Right atrium auricular region (tissue), 2 donors: ENCODE measurements around the gene DBNDD1. TPM values are rescaled to one million over a fixed set of nuclear protein-coding genes. Genes with fewer than 3 reads are reported as not detected.

ENCODE experiments used
- DNase-seq: peaks from one replicate; pipeline ENCODE4 v3.0.0-alpha.2; 2019; ENCODE audit warnings: low spot score
- H3K27ac ChIP-seq, 2 donors: fragments of 200-600 bp; sonication (generic); 1 replicate in 1 of 2; 2 replicates in 1 of 2; pipeline ENCODE4 v1.5.1; 2016 to 2019
- H3K27me3 ChIP-seq, 2 donors: fragments of 200-600 bp; sonication (generic); one replicate each; pipeline versions ENCODE4 v1.5.1 to v1.6.0; 2017 to 2019
- H3K36me3 ChIP-seq: fragments of 200-600 bp; sonication (generic); one replicate; pipeline ENCODE4 v1.5.1; 2016
- H3K4me1 ChIP-seq, 2 donors: fragments of 200-600 bp; sonication (generic); one replicate each; pipeline versions ENCODE4 v1.5.1 to v1.6.0; 2017 to 2019
- H3K4me3 ChIP-seq, 2 donors: fragments of 200-600 bp; sonication (generic); 1 replicate in 1 of 2; 2 replicates in 1 of 2; pipeline ENCODE4 v1.5.1; 2017 to 2019; ENCODE audit warnings: mild to moderate bottlenecking in 1 of 2, moderate library complexity in 1 of 2
- H3K9me3 ChIP-seq, 2 donors: fragments of 200-600 bp; sonication (generic); one replicate each; pipeline ENCODE4 v1.5.1; 2019
- total RNA-seq, 2 donors: library from RNA; depleted of rRNA; stranded (reverse); fragments of >200 nt; gene quantifications; one replicate each; pipeline ENCODE4 v1.1.0, GENCODE V29; 2016
- TF ChIP-seq, protein P1 (sequence below), 2 donors: fragments of 200-600 bp; sonication (generic); IDR thresholded peaks; one replicate each; pipeline ENCODE4 v1.5.1; 2019; ENCODE audit warnings: antibody characterized with exemption in 2 of 2

DBNDD1 gene
- total RNA-seq, 2 donors from 2014 or later = 2.9 to 6.2 TPM

DNA sequence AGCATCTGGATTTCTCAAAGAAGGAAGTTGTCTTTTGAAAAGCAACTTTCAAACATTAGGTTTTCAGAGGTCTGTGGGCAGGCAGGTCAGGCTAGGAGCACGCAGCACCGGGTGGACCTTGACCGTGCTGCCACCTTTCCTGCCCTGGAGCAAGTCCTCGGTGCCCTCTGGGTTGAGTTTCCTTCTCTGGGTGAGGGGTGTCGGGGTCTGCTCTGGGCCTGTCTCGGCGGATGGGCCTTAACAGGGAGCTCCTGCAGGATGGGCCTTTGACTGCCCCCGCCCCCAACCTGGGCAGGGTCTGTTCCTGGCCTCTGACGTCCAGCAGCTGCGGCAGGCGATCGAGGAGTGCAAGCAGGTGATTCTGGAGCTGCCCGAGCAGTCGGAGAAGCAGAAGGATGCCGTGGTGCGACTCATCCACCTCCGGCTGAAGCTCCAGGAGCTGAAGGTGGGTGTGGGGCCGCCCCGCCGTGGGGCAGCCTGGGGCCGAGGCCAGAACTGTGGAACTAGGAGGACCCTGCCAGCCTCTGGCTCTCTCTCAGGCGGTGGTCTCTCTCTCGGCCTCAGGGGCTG lies 62.0 kb downstream of the DBNDD1 start:
- Histone ChIP-seq H3K9me3 (no peaks in the 10 kb centered on the region), H3K27ac (no peak overlapping the region), H3K4me3 (peak overlapping the region in 1 of 2 donors; percentile 10), H3K36me3 (peaks cover 34% of the 10 kb centered on the region), H3K4me1 (no peaks in the 10 kb centered on the region), H3K27me3 (no peaks in the 10 kb centered on the region)
- DNase-seq = no peak
- TF ChIP-seq, protein P1, sequence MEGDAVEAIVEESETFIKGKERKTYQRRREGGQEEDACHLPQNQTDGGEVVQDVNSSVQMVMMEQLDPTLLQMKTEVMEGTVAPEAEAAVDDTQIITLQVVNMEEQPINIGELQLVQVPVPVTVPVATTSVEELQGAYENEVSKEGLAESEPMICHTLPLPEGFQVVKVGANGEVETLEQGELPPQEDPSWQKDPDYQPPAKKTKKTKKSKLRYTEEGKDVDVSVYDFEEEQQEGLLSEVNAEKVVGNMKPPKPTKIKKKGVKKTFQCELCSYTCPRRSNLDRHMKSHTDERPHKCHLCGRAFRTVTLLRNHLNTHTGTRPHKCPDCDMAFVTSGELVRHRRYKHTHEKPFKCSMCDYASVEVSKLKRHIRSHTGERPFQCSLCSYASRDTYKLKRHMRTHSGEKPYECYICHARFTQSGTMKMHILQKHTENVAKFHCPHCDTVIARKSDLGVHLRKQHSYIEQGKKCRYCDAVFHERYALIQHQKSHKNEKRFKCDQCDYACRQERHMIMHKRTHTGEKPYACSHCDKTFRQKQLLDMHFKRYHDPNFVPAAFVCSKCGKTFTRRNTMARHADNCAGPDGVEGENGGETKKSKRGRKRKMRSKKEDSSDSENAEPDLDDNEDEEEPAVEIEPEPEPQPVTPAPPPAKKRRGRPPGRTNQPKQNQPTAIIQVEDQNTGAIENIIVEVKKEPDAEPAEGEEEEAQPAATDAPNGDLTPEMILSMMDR (IDR thresholded peaks at IDR 0.05) = no peak

DNA sequence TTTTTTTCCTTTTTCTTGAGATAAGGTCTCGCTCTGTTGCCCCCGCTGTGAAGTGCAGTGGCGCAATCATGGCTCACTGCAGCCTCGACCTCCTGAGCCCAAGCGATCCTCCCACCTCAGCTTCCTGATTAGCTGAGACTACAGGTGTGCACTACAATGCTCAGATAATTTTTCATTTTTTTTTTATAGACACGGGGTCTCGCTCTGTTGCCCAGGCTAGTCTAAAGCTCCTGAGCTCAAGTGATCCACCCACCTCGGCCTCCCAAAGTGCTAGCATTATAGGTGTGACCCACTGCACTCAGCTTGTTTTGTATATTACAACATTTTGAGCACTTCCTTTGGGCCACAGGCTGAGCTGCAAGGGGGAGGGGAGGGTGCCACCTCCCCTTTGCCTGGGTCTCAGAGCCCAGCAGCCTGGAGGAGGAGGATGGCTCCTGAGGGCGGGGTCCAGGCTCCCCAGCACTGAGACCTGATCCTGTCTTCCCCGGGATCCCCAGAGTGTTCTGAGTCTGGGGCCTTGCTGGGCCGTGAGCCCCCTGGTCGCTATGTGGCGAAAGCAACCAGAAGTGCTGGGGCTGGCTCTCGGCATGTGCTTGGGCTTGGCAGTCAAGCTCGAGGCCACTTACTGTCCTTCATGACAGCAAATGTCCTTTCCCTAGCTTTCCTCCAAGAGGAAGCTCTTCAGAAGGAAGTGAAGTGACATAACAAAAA lies 62.6 kb downstream of the DBNDD1 start:
- H3K4me3 ChIP-seq = no peak overlapping the region
- no peak for DNase-seq
- H3K9me3 ChIP-seq = no peaks in the 10 kb centered on the region
- H3K27me3 ChIP-seq = no peaks in the 10 kb centered on the region
- H3K4me1 ChIP-seq = no peaks in the 10 kb centered on the region
- TF ChIP-seq, protein P1 (IDR thresholded peaks at IDR 0.05) = no peak
- H3K27ac ChIP-seq = no peak overlapping the region
- H3K36me3 ChIP-seq = peaks cover 34% of the 10 kb centered on the region

DNA sequence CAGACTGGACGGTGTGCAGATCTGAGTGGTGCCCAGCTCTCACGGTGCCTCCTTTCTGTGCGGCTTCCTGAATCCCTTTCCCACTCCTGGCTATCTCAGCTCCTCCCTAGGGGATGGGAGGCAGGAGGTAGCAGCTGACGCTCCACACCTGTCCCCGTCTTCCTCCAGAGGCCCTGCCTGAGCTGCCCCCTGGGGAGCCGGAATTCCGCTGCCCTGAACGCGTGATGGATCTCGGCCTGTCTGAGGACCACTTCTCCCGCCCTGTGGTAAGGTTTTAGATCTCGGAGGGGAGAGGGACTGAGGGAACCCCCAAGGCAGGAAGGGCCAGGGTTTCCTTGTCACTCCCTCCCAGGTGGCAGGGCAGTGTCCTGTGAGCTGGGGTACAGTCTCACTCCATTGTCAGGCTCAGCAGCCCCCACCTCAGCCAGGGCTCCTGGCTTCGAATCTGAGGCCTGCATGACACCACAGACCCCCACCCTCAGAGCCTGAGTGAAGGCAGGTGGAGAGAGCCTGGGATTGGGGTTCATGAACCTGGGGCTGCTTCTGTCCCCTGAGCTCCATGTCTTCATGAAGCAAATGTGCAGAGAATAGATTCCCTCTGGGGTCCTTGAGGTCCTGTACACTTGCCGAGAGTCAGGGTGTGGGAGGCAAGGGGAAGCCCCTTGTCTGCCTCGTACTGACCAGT lies 64.1 kb downstream of the DBNDD1 start:
- TF ChIP-seq, protein P1 (IDR thresholded peaks at IDR 0.05) = no peak
- Histone ChIP-seq H3K4me3 (no peak overlapping the region), H3K36me3 (peaks cover 28% of the 10 kb centered on the region), H3K27me3 (no peaks in the 10 kb centered on the region), H3K27ac (no peak overlapping the region), H3K4me1 (no peaks in the 10 kb centered on the region), H3K9me3 (no peaks in the 10 kb centered on the region)
- DNase-seq = no peak

Other genes starting within 250 kb of the DBNDD1 start
- gene FANCA, start 202.8 kb downstream of the DBNDD1 start, total RNA-seq = 1 to 10 TPM in 1 of 2 donors, under 1 TPM in 1; 0.70 to 1.5 TPM
- 1 to 10 TPM in 1 of 2 donors, under 1 TPM in 1; 0.90 to 1.8 TPM for gene SPIRE2, start 191.0 kb downstream of the DBNDD1 start, total RNA-seq
- gene TCF25, start 145.9 kb downstream of the DBNDD1 start, total RNA-seq = 100 to 1,000 TPM in 1 of 2 donors, 10 to 100 TPM in 1; 91.8 to 108 TPM
- gene MC1R, start 100.6 kb downstream of the DBNDD1 start, total RNA-seq = 1 to 10 TPM in 1 of 2 donors, under 1 TPM in 1; 0.63 to 1.8 TPM
- 1 to 10 TPM; 2.2 to 6.4 TPM for gene TUBB3, start 96.1 kb downstream of the DBNDD1 start, total RNA-seq
- 10 to 100 TPM; 50.1 to 69.8 TPM for gene DEF8, start 70.7 kb downstream of the DBNDD1 start, total RNA-seq
- not detected for gene PRDM7, start 57.9 kb upstream of the DBNDD1 start, total RNA-seq